Ovary (tissue), 9 donors: ENCODE results near the gene ACSM3. TPM values are rescaled to one million over a fixed set of nuclear protein-coding genes. Genes with fewer than 3 reads are reported as not detected.

ENCODE experiments used
- DNase-seq, 5 donors: peaks; one replicate each; pipeline ENCODE4 v3.0.0-alpha.2; 2019 to 2020
- H3K27ac ChIP-seq, 2 donors: fragments of 200-600 bp; one replicate each; pipeline versions ENCODE4 v1.5.1 to v1.8.0; 2019 to 2022
- H3K27me3 ChIP-seq: fragments of 200-600 bp; one replicate; pipeline ENCODE4 v1.8.0; 2022
- H3K36me3 ChIP-seq: fragments of 200-600 bp; sonication (generic); one replicate; pipeline ENCODE4 v1.5.1; 2019
- H3K4me1 ChIP-seq: one replicate; pipeline ENCODE4 v1.8.1; 2013; ENCODE audit warnings: mild to moderate bottlenecking, moderate library complexity; ENCODE audit not compliant: insufficient read depth
- H3K4me3 ChIP-seq: fragments of 200-600 bp; sonication (generic); one replicate; pipeline ENCODE4 v1.5.1; 2017
- H3K9me3 ChIP-seq, 2 donors: fragments of 200-600 bp in 1 of 2; sonication (generic) in 1 of 2; one replicate each; pipeline versions ENCODE4 v1.5.1 to v1.8.1; 2013 to 2019; ENCODE audit warnings: mild to moderate bottlenecking in 1 of 2, moderate library complexity in 1 of 2
- CTCF ChIP-seq, 3 donors: fragments of 450-650 bp in 2 of 3; fragments of 200-600 bp in 1 of 3; IDR thresholded peaks; one replicate each; pipeline versions ENCODE4 v1.5.1 to v1.8.0; 2016 to 2022; ENCODE audit warnings: antibody characterized with exemption in 3 of 3, mild to moderate bottlenecking in 1 of 3
- EP300 ChIP-seq: sonication (generic); formaldehyde crosslinking; IDR thresholded peaks from one replicate; pipeline ENCODE4 v1.6.1; 2017; ENCODE audit warnings: antibody characterized with exemption
- POLR2A ChIP-seq: fragments of 450-650 bp; IDR thresholded peaks from one replicate; pipeline ENCODE4 v1.6.1; 2017; ENCODE audit warnings: antibody characterized with exemption, mild to moderate bottlenecking, moderate library complexity
- WGBS, 3 donors: extraction: QIAGEN DNeasy Blood & Tissue Kit in 1 of 3; methylation state at CpG; one replicate each; pipeline versions ENCODE4 v1.1.5 to v1.1.7; 2013 to 2017; 5-methylcytosine and 5-hydroxymethylcytosine counted together
- intact Hi-C, 4 donors: fragments of 100-400 bp; cut with DNase I; formaldehyde crosslinking; loops; one replicate each; pipeline versions ENCODE4 v1.11.0 to v1.15.1; 2022 to 2023
- polyA plus RNA-seq, 2 donors: library from polyadenylated mRNA; stranded (reverse); fragments of 200-250 nt in 1 of 2; fragments of 350-450 nt in 1 of 2; fragmentation: Illumina TruSeq in 1 of 2; extraction: RNeasy Lipid Tissue Mini Kit (QIAGEN cat#74804) in 1 of 2; gene quantifications; one replicate each; pipeline ENCODE4 v1.2.3, GENCODE V29; 2013 to 2014
- total RNA-seq, 7 donors: library from RNA; depleted of rRNA in 2 of 7; stranded (reverse); fragments of >200 nt in 2 of 7; fragmentation: NEBNext Ultra II Directional in 3 of 7; extraction: Animal tissue kit (Norgen Biotek cat#: 25700) in 3 of 7; gene quantifications; one replicate each; pipeline versions ENCODE4 v1.1.0 to v1.2.4, GENCODE V29; 2016 to 2023
- donor health status: DM: no; HTN: no; CAD: no; lungs with moderate emphysema.
- donor health status: DM: no; HTN: no; CAD: no.
- donor health status: Bipolar disorder and iron deficiency.
- donor health status: DM: yes; HTN: yes; CAD: no.
- donor health status: DM: no; HTN: no; CAD: no.
- donor health status: DM: yes; HTN: yes; CAD: no.

The ACSM3 gene
- total and polyA plus RNA-seq, 9 donors, result 97.1 to 481 (median 248) TPM

GRCh38 chr16:20740007-20740883 is 23.6 kb upstream of the ACSM3 start:
- intact Hi-C loops, result no loop called here
- Histone ChIP-seq H3K4me1 (peaks cover 9% of the 10 kb centered on the region), H3K4me3 (peak overlapping the region; percentile 100), H3K9me3 (no peaks in the 10 kb centered on the region), H3K27me3 (no peaks in the 10 kb centered on the region), H3K36me3 (no peaks in the 10 kb centered on the region), H3K27ac (peak overlapping the region; percentile 76 to 98)
- WGBS, 3 donors, result 15 to 30% (median 22%) methylated on average over 11 of the region's 11 CpGs
- TF ChIP-seq POLR2A (no peak), EP300 (no peak), CTCF (IDR thresholded peaks at IDR 0.05) (peak in 1 of 3 donors; percentile 37)
- peak in 1 of 5 donors; percentile 26 for DNase-seq

- intact Hi-C loops, result no loop called here
- peaks cover 9% of the 10 kb centered on the region for H3K4me1 ChIP-seq
- DNase-seq, result peak; percentile 86 to 94 (median 91)
- H3K36me3 ChIP-seq, result no peaks in the 10 kb centered on the region
- H3K27me3 ChIP-seq, result no peaks in the 10 kb centered on the region
- 0% methylated on average over 36 of the region's 36 CpGs for WGBS, 3 donors
- H3K4me3 ChIP-seq, result peak overlapping the region; percentile 100
- TF ChIP-seq EP300 (no peak), CTCF (IDR thresholded peaks at IDR 0.05) (no peak), POLR2A (peak; percentile 9)
- peak overlapping the region; percentile 76 to 98 for H3K27ac ChIP-seq
- H3K9me3 ChIP-seq, result no peaks in the 10 kb centered on the region
Measured at GRCh38 chr16:20740901-20741521, 22.8 kb upstream of the ACSM3 start.

- Histone ChIP-seq H3K36me3 (no peaks in the 10 kb centered on the region), H3K27ac (peak within 1 kb of the TSS; percentile 76 to 98), H3K9me3 (no peaks in the 10 kb centered on the region), H3K4me3 (peak within 1 kb of the TSS; percentile 100), H3K27me3 (no peaks in the 10 kb centered on the region), H3K4me1 (peaks cover 9% of the 10 kb centered on the region)
- TF ChIP-seq EP300, result no peak
- peak in 2 of 3 donors; percentile 16 to 35 for TF ChIP-seq CTCF (IDR thresholded peaks at IDR 0.05)
- peak; percentile 82 for TF ChIP-seq POLR2A
- intact Hi-C loops, result no loop called here
- WGBS, 3 donors, result 3 to 4% (median 4%) methylated on average over 42 of the region's 42 CpGs
- DNase-seq, result peak; percentile 94 to 97 (median 96)
Measured at GRCh38 chr16:20741554-20742285, 22.1 kb upstream of the ACSM3 start, which contains the start of gene THUMPD1. Gene THUMPD1, minus strand, starts transcription at chr16:20741818. Its CDS starts 79 bp downstream, at chr16:20741739.

GRCh38 chr16:20743591-20743990 is 20.2 kb upstream of the ACSM3 start:
- Histone ChIP-seq H3K27ac (no peak overlapping the region), H3K36me3 (no peaks in the 10 kb centered on the region), H3K9me3 (no peaks in the 10 kb centered on the region), H3K27me3 (no peaks in the 10 kb centered on the region), H3K4me3 (no peak overlapping the region), H3K4me1 (peaks cover 7% of the 10 kb centered on the region)
- DNase-seq, result no peak
- TF ChIP-seq POLR2A (no peak), CTCF (IDR thresholded peaks at IDR 0.05) (no peak), EP300 (no peak)
- intact Hi-C loops, result no loop called here
